GM23338 (cell line): Measurements from ENCODE around the gene NLRC5.

Experiments
- CREB1 ChIP-seq: fragments of 250-450 bp; sonication (Bioruptor Pico); IDR thresholded peaks from 2 replicates; pipeline ENCODE4 v1.5.0; 2020; ENCODE audit warnings: low read depth, mild to moderate bottlenecking, moderate library complexity
- CTCF ChIP-seq, 2 experiments: fragments of 200-600 bp in 1 of 2; sonication (generic) in 1 of 2; conservative IDR thresholded peaks; 2 replicates each; pipeline versions ENCODE4 v1.5.1 to v1.6.1; 2016 to 2017; ENCODE audit warnings: antibody characterized with exemption in 2 of 2, low read depth in 2 of 2, mild to moderate bottlenecking in 2 of 2, moderate library complexity in 1 of 2
- EZH2 ChIP-seq: fragments of 200-600 bp; sonication (generic); IDR thresholded peaks from one replicate; pipeline ENCODE4 v1.8.0; 2017; ENCODE audit warnings: antibody characterized with exemption, mild to moderate bottlenecking, low read depth; ENCODE audit not compliant: unreplicated experiment
- EZH2phosphoT487 ChIP-seq: fragments of 200-600 bp; sonication (generic); IDR thresholded peaks from one replicate; pipeline ENCODE4 v1.8.1; 2018; ENCODE audit warnings: antibody characterized with exemption; ENCODE audit not compliant: unreplicated experiment
- JUNB ChIP-seq: IDR thresholded peaks from one replicate; pipeline ENCODE4 v1.6.1; 2016; ENCODE audit warnings: antibody characterized with exemption; ENCODE audit not compliant: unreplicated experiment
- POLR2AphosphoS5 ChIP-seq: IDR thresholded peaks from 2 replicates; pipeline ENCODE4 v1.6.1; 2016; ENCODE audit warnings: antibody characterized with exemption, low read depth
- TF ChIP-seq, protein P1 (sequence below): IDR thresholded peaks from one replicate; pipeline ENCODE4 v1.6.1; 2018; ENCODE audit warnings: antibody characterized with exemption; ENCODE audit not compliant: unreplicated experiment

DNA sequence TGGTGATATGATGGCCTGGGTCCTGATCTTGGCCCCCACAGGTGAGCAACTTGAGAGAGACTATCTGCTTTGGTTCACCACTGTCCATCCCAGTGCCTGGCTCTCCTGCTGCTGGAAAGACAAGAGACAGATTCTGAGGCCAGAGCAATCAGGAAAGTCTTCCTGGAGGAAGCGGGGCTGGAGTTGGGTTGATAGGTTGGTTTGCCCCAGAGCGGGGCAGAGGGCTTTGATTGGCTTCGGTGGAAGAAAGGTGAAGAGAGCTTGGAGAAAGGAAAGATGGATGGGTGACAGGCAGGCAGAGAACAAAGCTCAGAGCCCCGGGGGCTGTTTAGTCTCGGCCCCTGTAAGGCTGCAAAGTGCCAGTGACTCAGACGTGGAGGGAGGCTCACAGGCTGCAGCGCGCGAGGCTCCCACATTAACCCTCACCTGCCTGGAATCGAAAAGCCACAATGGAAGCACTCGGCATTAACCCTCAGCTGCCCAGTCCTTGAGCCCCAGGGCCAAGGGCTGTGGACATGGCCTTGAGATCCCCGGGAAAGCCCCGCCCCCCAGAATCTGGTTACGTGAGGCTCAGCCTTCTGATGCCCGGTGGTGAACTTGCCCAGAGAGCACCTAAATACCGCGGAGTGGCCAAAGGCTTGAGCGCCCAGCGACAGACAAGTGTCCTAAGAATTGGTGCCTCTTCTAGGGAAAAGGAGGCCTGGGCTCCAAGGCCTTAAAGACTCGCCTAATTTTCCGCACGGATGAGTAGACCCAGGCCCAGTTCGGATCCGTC lies 102.0 kb downstream of the NLRC5 start:
- no peak for TF ChIP-seq EZH2
- TF ChIP-seq, protein P1, sequence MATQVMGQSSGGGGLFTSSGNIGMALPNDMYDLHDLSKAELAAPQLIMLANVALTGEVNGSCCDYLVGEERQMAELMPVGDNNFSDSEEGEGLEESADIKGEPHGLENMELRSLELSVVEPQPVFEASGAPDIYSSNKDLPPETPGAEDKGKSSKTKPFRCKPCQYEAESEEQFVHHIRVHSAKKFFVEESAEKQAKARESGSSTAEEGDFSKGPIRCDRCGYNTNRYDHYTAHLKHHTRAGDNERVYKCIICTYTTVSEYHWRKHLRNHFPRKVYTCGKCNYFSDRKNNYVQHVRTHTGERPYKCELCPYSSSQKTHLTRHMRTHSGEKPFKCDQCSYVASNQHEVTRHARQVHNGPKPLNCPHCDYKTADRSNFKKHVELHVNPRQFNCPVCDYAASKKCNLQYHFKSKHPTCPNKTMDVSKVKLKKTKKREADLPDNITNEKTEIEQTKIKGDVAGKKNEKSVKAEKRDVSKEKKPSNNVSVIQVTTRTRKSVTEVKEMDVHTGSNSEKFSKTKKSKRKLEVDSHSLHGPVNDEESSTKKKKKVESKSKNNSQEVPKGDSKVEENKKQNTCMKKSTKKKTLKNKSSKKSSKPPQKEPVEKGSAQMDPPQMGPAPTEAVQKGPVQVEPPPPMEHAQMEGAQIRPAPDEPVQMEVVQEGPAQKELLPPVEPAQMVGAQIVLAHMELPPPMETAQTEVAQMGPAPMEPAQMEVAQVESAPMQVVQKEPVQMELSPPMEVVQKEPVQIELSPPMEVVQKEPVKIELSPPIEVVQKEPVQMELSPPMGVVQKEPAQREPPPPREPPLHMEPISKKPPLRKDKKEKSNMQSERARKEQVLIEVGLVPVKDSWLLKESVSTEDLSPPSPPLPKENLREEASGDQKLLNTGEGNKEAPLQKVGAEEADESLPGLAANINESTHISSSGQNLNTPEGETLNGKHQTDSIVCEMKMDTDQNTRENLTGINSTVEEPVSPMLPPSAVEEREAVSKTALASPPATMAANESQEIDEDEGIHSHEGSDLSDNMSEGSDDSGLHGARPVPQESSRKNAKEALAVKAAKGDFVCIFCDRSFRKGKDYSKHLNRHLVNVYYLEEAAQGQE, result no peak
- no peak for TF ChIP-seq CTCF (conservative IDR thresholded peaks at IDR 0.05; ENCODE audit: low read depth in 2 of 2)
- TF ChIP-seq POLR2AphosphoS5, result no peak
- TF ChIP-seq CREB1 (CRISPR knock-in tag), result no peak
- no peak for TF ChIP-seq EZH2phosphoT487
- no peak for TF ChIP-seq JUNB
